Heart left ventricle (tissue), 16 donors: ENCODE measurements around the gene KCTD2. TPM values are rescaled to one million over a fixed set of nuclear protein-coding genes. Genes with fewer than 3 reads are reported as not detected.

Source experiments
- ATAC-seq, 4 donors: fragments of 200-7000 bp; cut with Tn5 transposase; one replicate each; pipeline ENCODE4 v1.9.1; 2020 to 2022; ENCODE audit warnings: moderate library complexity in 4 of 4, mild to moderate bottlenecking in 3 of 4, moderate number of reproducible peaks in 1 of 4
- DNase-seq, 5 donors: peaks; one replicate each; pipeline ENCODE4 v3.0.0-alpha.2; 2020
- H3K27ac ChIP-seq, 12 donors: fragments of 200-600 bp; sonication (generic) in 4 of 12; one replicate each; pipeline versions ENCODE4 v1.5.0 to v1.8.0; 2016 to 2022; ENCODE audit warnings: mild to moderate bottlenecking in 2 of 12
- H3K27me3 ChIP-seq, 9 donors: fragments of 200-600 bp; sonication (generic) in 2 of 9; one replicate each; pipeline versions ENCODE4 v1.5.1 to v1.8.0; 2016 to 2022; ENCODE audit warnings: mild to moderate bottlenecking in 3 of 9
- H3K36me3 ChIP-seq, 9 donors: fragments of 200-600 bp; sonication (generic) in 2 of 9; one replicate each; pipeline versions ENCODE4 v1.5.0 to v1.8.0; 2018 to 2022; ENCODE audit warnings: mild to moderate bottlenecking in 2 of 9
- H3K4me1 ChIP-seq, 12 donors: fragments of 200-600 bp; sonication (generic) in 4 of 12; one replicate each; pipeline versions ENCODE4 v1.5.0 to v1.8.0; 2016 to 2022; ENCODE audit warnings: mild to moderate bottlenecking in 3 of 12
- H3K4me3 ChIP-seq, 12 donors: fragments of 200-600 bp; sonication (generic) in 4 of 12; one replicate each; pipeline versions ENCODE4 v1.5.0 to v1.8.0; 2017 to 2022; ENCODE audit warnings: mild to moderate bottlenecking in 9 of 12, moderate library complexity in 4 of 12
- H3K9me3 ChIP-seq, 12 donors: fragments of 200-600 bp; sonication (generic) in 4 of 12; one replicate each; pipeline versions ENCODE4 v1.5.0 to v1.8.0; 2016 to 2022; ENCODE audit warnings: mild to moderate bottlenecking in 1 of 12
- CTCF ChIP-seq, 12 donors: fragments of 200-600 bp; sonication (generic) in 4 of 12; IDR thresholded peaks; one replicate each; pipeline versions ENCODE4 v1.5.0 to v1.8.0; 2018 to 2022; ENCODE audit warnings: antibody characterized with exemption in 12 of 12, mild to moderate bottlenecking in 5 of 12
- POLR2A ChIP-seq, 2 donors: fragments of 450-650 bp; IDR thresholded peaks; one replicate each; pipeline ENCODE4 v1.6.1; 2017; ENCODE audit warnings: antibody characterized with exemption in 2 of 2, mild to moderate bottlenecking in 2 of 2, moderate library complexity in 2 of 2
- WGBS, 4 donors: extraction: QIAGEN DNeasy Blood & Tissue Kit in 2 of 4; methylation state at CpG; one replicate each; pipeline versions ENCODE4 v1.1.5 to v1.1.7; 2013 to 2018; 5-methylcytosine and 5-hydroxymethylcytosine counted together
- intact Hi-C, 10 donors: fragments of 100-400 bp; cut with DNase I; formaldehyde crosslinking; loops; one replicate each; pipeline versions ENCODE4 v1.11.1 to v1.14.2; 2022
- polyA plus RNA-seq, 2 donors: library from polyadenylated mRNA; stranded (reverse); fragments of 200-250 nt; gene quantifications; one replicate each; pipeline ENCODE4 v1.2.3, GENCODE V29; 2013
- total RNA-seq, 9 donors: library from RNA; depleted of rRNA in 2 of 9; stranded (reverse); fragments of >200 nt in 2 of 9; fragmentation: NEBNext Ultra II Directional in 3 of 9; extraction: Animal tissue kit (Norgen Biotek cat#: 25700) in 3 of 9; gene quantifications; one replicate each; pipeline versions ENCODE4 v1.1.0 to v1.2.4, GENCODE V29; 2016 to 2023
- donor health status: ischemic (EF 13 %, LVEDD 7.1; RV severe dilation, severe dysfunction).
- donor health status: healthy with polysubstance abuse.
- donor health status: DM: no; HTN: yes; CAD: no.
- donor health status: DM: no; HTN: no; CAD: no.
- donor health status: ischemic (EF 25% LVEDD 6.9; RV normal size, moderate dysfunction).
- donor health status: ischemic (EF 25% LVEDD 5.7; RV mildly dilated, moderate dysfunction).
- donor health status: healthy.
- donor health status: DM: yes; HTN: yes; CAD: no.
- donor health status: ischemic (EF 35%, LVEDD 5.7; RV mildly dilated, moderate dysfunction).
- donor health status: nonischemic (EF 11% LVEDD 7.7; RV severe dilation, severe dysfunction).
- donor health status: DM: yes; HTN: yes; CAD: no.
- donor health status: PGD.
- donor health status: ischemic (EF 29% LVEDD 5.4; RV normal size, mild dysfunction).
- donor health status: nonischemic (EF 23%, LVEDD 6.1; RV moderate dilation, normal function).

Gene KCTD2
- total and polyA plus RNA-seq, 11 donors = 15.7 to 38.7 (median 31.5) TPM

- ATAC-seq (no peak), DNase-seq (no peak)
- no peak overlapping the region for H3K4me3 ChIP-seq
- H3K36me3 ChIP-seq = no peaks in the 10 kb centered on the region
- no peaks in the 10 kb centered on the region for H3K27me3 ChIP-seq
- H3K9me3 ChIP-seq = peaks cover 0 to 6% (median 0%) of the 10 kb centered on the region in 12 donors
- TF ChIP-seq CTCF (IDR thresholded peaks at IDR 0.05) = no peak
- TF ChIP-seq POLR2A (IDR thresholded peaks at IDR 0.05) = no peak
- intact Hi-C loops = loop anchor here in 9 of 10 donors (5.0 to 10.0 kb wide), 6 partner anchors 43 to 215 kb away; partner anchors contain the start of genes CDR2L (in 3 of the 9) and HID1 (in 1 of the 9)
- H3K4me1 ChIP-seq = peaks cover 0 to 43% (median 18%) of the 10 kb centered on the region in 12 donors
- no peak overlapping the region for H3K27ac ChIP-seq
- 76 to 94% (median 88%) methylated on average over 8 of the region's 8 CpGs for WGBS, 4 donors
Observed at GRCh38 chr17:75030161-75030560, 16.9 kb upstream of the KCTD2 start.

- no peaks in the 10 kb centered on the region for H3K27me3 ChIP-seq
- intact Hi-C loops = loop anchor here in 9 of 10 donors (2.0 to 10.0 kb wide), 7 partner anchors 19 to 217 kb away; partner anchors contain the start of genes CDR2L (in 3 of the 9), HID1 (in 1 of the 9) and MRPL58 (in 1 of the 9)
- TF ChIP-seq CTCF (IDR thresholded peaks at IDR 0.05) (no peak), POLR2A (IDR thresholded peaks at IDR 0.05) (no peak)
- 20 to 26% (median 25%) methylated on average over 10 of the region's 10 CpGs for WGBS, 4 donors
- peaks cover 0 to 48% (median 31%) of the 10 kb centered on the region in 12 donors for H3K4me1 ChIP-seq
- DNase-seq (peak; percentile 69 to 85 (median 78)), ATAC-seq (peak in 3 of 4 donors; percentile 21 to 34 (median 21))
- no peaks in the 10 kb centered on the region for H3K36me3 ChIP-seq
- peaks cover 0 to 6% (median 0%) of the 10 kb centered on the region in 12 donors for H3K9me3 ChIP-seq
- H3K27ac ChIP-seq = peak overlapping the region in 11 of 12 donors; percentile 23 to 96 (median 48)
- peak overlapping the region in 10 of 12 donors; percentile 5 to 83 (median 68) for H3K4me3 ChIP-seq
Observed at GRCh38 chr17:75031972-75032719, 14.9 kb upstream of the KCTD2 start.

- DNase-seq (peak in 4 of 5 donors; percentile 47 to 56 (median 50)), ATAC-seq (no peak)
- Histone ChIP-seq H3K27ac (peak overlapping the region in 11 of 12 donors; percentile 23 to 96 (median 86)), H3K4me3 (peak overlapping the region in 11 of 12 donors; percentile 5 to 83 (median 68)), H3K4me1 (peaks cover 0 to 50% (median 31%) of the 10 kb centered on the region in 12 donors), H3K9me3 (peaks cover 0 to 6% (median 0%) of the 10 kb centered on the region in 12 donors), H3K36me3 (peaks cover 0 to 5% (median 0%) of the 10 kb centered on the region in 9 donors), H3K27me3 (no peaks in the 10 kb centered on the region)
- WGBS, 4 donors = 8 to 13% (median 12%) methylated on average over 13 of the region's 13 CpGs
- intact Hi-C loops = loop anchor here in 9 of 10 donors (2.0 to 10.0 kb wide), 7 partner anchors 20 to 218 kb away; partner anchors contain the start of genes CDR2L (in 3 of the 9), HID1 (in 1 of the 9) and MRPL58 (in 1 of the 9)
- TF ChIP-seq CTCF (IDR thresholded peaks at IDR 0.05) (no peak), POLR2A (IDR thresholded peaks at IDR 0.05) (no peak)
Observed at GRCh38 chr17:75032720-75033280, 14.2 kb upstream of the KCTD2 start.
